ENCODE data around the gene DNAJB6. TPM values are rescaled to one million over a fixed set of nuclear protein-coding genes. Genes with fewer than 3 reads are reported as not detected.

DNAJB6 gene
- total RNA-seq, 1 donor from 2014 or later = 103 TPM

- DNase-seq = peak; percentile 6
These were observed 100.1 kb downstream of the DNAJB6 start for GRCh38 chr7:157436763-157437480.

GRCh38 chr7:157437519-157438061, 100.8 kb downstream of the DNAJB6 start:
- Histone ChIP-seq H3K27ac (no peak overlapping the region), H3K9me3 (no peaks in the 10 kb centered on the region), H3K36me3 (no peaks in the 10 kb centered on the region), H3K27me3 (ENCODE audit: low read depth) (no peaks in the 10 kb centered on the region), H3K4me1 (peaks cover 4% of the 10 kb centered on the region), H3K4me3 (no peak overlapping the region)
- no peak for ATAC-seq
- TF ChIP-seq CTCF (IDR thresholded peaks at IDR 0.05) = no peak
- peak; percentile 20 for DNase-seq
- intact Hi-C loops (cut with DNase I) = no loop called here

More at GRCh38 chr7:157436763-157437480, 100.1 kb downstream of the DNAJB6 start:
- no peak for ATAC-seq
- peaks cover 9% of the 10 kb centered on the region for H3K4me1 ChIP-seq
- no peaks in the 10 kb centered on the region for H3K36me3 ChIP-seq
- intact Hi-C loops (cut with DNase I) = no loop called here
- no peaks in the 10 kb centered on the region for H3K9me3 ChIP-seq
- H3K4me3 ChIP-seq = no peak overlapping the region
- no peak for TF ChIP-seq CTCF (IDR thresholded peaks at IDR 0.05)
- no peak overlapping the region for H3K27ac ChIP-seq
- H3K27me3 ChIP-seq (ENCODE audit: low read depth) = no peaks in the 10 kb centered on the region

GRCh38 chr7:157438121-157439025, 101.6 kb downstream of the DNAJB6 start:
- intact Hi-C loops (cut with DNase I) = no loop called here
- DNase-seq = peak; percentile 18

GRCh38 chr7:157439149-157439548, 102.3 kb downstream of the DNAJB6 start:
- Histone ChIP-seq H3K4me3 (no peak overlapping the region), H3K36me3 (no peaks in the 10 kb centered on the region), H3K27me3 (ENCODE audit: low read depth) (no peaks in the 10 kb centered on the region), H3K4me1 (no peaks in the 10 kb centered on the region), H3K9me3 (no peaks in the 10 kb centered on the region), H3K27ac (no peak overlapping the region)
- ATAC-seq (no peak), DNase-seq (peak; percentile 2)
- TF ChIP-seq CTCF (IDR thresholded peaks at IDR 0.05) = no peak
- intact Hi-C loops (cut with DNase I) = no loop called here

More at GRCh38 chr7:157438121-157439025, 101.6 kb downstream of the DNAJB6 start:
- Histone ChIP-seq H3K4me3 (no peak overlapping the region), H3K27me3 (ENCODE audit: low read depth) (no peaks in the 10 kb centered on the region), H3K4me1 (no peaks in the 10 kb centered on the region), H3K9me3 (no peaks in the 10 kb centered on the region), H3K27ac (no peak overlapping the region), H3K36me3 (no peaks in the 10 kb centered on the region)
- no peak for ATAC-seq
- TF ChIP-seq CTCF (IDR thresholded peaks at IDR 0.05) = no peak

GRCh38 chr7:157439761-157440160, 103.0 kb downstream of the DNAJB6 start:
- no peaks in the 10 kb centered on the region for H3K4me1 ChIP-seq
- no peaks in the 10 kb centered on the region for H3K27me3 ChIP-seq (ENCODE audit: low read depth)
- no peaks in the 10 kb centered on the region for H3K9me3 ChIP-seq
- no peak overlapping the region for H3K27ac ChIP-seq
- DNase-seq (peak; percentile 2), ATAC-seq (no peak)
- intact Hi-C loops (cut with DNase I) = no loop called here
- no peak overlapping the region for H3K4me3 ChIP-seq
- H3K36me3 ChIP-seq = no peaks in the 10 kb centered on the region
- TF ChIP-seq CTCF (IDR thresholded peaks at IDR 0.05) = no peak

All from lower lobe of right lung (tissue), 2 donors.